Dermis blood vessel endothelial cell (primary cell): ENCODE results near the gene DMD. TPM values are rescaled to one million over a fixed set of nuclear protein-coding genes. Genes with fewer than 3 reads are reported as not detected.

Source experiments
- DNase-seq: peaks from one replicate; pipeline ENCODE4 v3.0.0; 2010
- total RNA-seq: library from RNA; depleted of rRNA; stranded (reverse); fragments of >200 nt; gene quantifications from 2 replicates; pipeline ENCODE4 v1.2.3, GENCODE V29; 2014

The DMD gene
- total RNA-seq, 1 donor from 2014 or later: 2.4 TPM

- DNase-seq: no peak
Observed at GRCh38 chrX:31212856-31213748, 1998.2 kb downstream of the DMD start.

- DNase-seq: peak; percentile 22
Observed at GRCh38 chrX:31209005-31209628, 2002.2 kb downstream of the DMD start.

- DNase-seq: peak; percentile 52
Observed at GRCh38 chrX:31201503-31201902, 2009.8 kb downstream of the DMD start.

GRCh38 chrX:31200430-31200829, 2010.9 kb downstream of the DMD start:
- DNase-seq: no peak

- no peak for DNase-seq
Observed at GRCh38 chrX:31199840-31200114, 2011.6 kb downstream of the DMD start.

- peak; percentile 5 for DNase-seq
Observed at GRCh38 chrX:31199056-31199839, 2012.1 kb downstream of the DMD start.

- DNase-seq: no peak
Observed at GRCh38 chrX:31190221-31190975, 2021.0 kb downstream of the DMD start.

GRCh38 chrX:31186693-31187338, 2024.5 kb downstream of the DMD start:
- no peak for DNase-seq

- DNase-seq: no peak
Observed at GRCh38 chrX:31185884-31186283, 2025.5 kb downstream of the DMD start.

- DNase-seq: no peak
Observed at GRCh38 chrX:31181377-31182000, 2029.9 kb downstream of the DMD start.

- DNase-seq: no peak
Observed at GRCh38 chrX:31179203-31179602, 2032.1 kb downstream of the DMD start.

- no peak for DNase-seq
Observed at GRCh38 chrX:31178769-31179125, 2032.6 kb downstream of the DMD start.

- DNase-seq: no peak
Observed at GRCh38 chrX:31178064-31178768, 2033.1 kb downstream of the DMD start.

- no peak for DNase-seq
Observed at GRCh38 chrX:31170792-31171191, 2040.6 kb downstream of the DMD start.

GRCh38 chrX:31168551-31168950, 2042.8 kb downstream of the DMD start:
- no peak for DNase-seq

GRCh38 chrX:31166832-31167231, 2044.5 kb downstream of the DMD start:
- no peak for DNase-seq

- no peak for DNase-seq
Observed at GRCh38 chrX:31166416-31166815, 2044.9 kb downstream of the DMD start.

- DNase-seq: no peak
Observed at GRCh38 chrX:31165241-31166035, 2045.9 kb downstream of the DMD start.

- no peak for DNase-seq
Observed at GRCh38 chrX:31154946-31155345, 2056.4 kb downstream of the DMD start.

GRCh38 chrX:31153475-31154047, 2057.8 kb downstream of the DMD start:
- no peak for DNase-seq
